Loucy (cell line): ENCODE results near the gene MFAP2.

Source experiments
- H2AFZ ChIP-seq: fragments of 200-600 bp; sonication (generic); 2 replicates; pipeline ENCODE4 v1.6.0; 2016; ENCODE audit warnings: antibody characterized with exemption, mild to moderate bottlenecking, low read length, moderate library complexity
- H3F3A ChIP-seq: fragments of 200-600 bp; 2 replicates; pipeline ENCODE4 v1.6.0; 2016; ENCODE audit warnings: antibody characterized with exemption, low read depth, mild to moderate bottlenecking
- H3K27me3 ChIP-seq: fragments of 200-600 bp; sonication (generic); 2 replicates; pipeline ENCODE4 v1.6.1; 2014; ENCODE audit warnings: low read length, mild to moderate bottlenecking; ENCODE audit not compliant: insufficient read depth, poor library complexity, severe bottlenecking
- H3K36me3 ChIP-seq: fragments of 200-600 bp; sonication (generic); 2 replicates; pipeline ENCODE4 v1.6.1; 2016; ENCODE audit warnings: low read length; ENCODE audit not compliant: insufficient read depth
- H3K4me1 ChIP-seq: fragments of 200-600 bp; sonication (generic); 2 replicates; pipeline ENCODE4 v1.5.1; 2014; ENCODE audit warnings: low read length, mild to moderate bottlenecking; ENCODE audit not compliant: insufficient read depth, poor library complexity, severe bottlenecking
- H3K4me2 ChIP-seq: fragments of 200-600 bp; sonication (generic); 2 replicates; pipeline ENCODE4 v1.6.0; 2014; ENCODE audit warnings: antibody characterized with exemption, low read length, low read depth, mild to moderate bottlenecking; ENCODE audit not compliant: poor library complexity, severe bottlenecking
- H3K4me3 ChIP-seq: fragments of 200-600 bp; sonication (generic); 2 replicates; pipeline ENCODE4 v1.5.1; 2014; ENCODE audit warnings: low read length, mild to moderate bottlenecking, mixed read lengths; ENCODE audit not compliant: poor library complexity, severe bottlenecking
- H3K79me2 ChIP-seq: fragments of 200-600 bp; sonication (generic); 2 replicates; pipeline ENCODE4 v1.6.1; 2014; ENCODE audit warnings: low read length; ENCODE audit not compliant: insufficient read depth
- H3K9ac ChIP-seq: fragments of 200-600 bp; sonication (generic); 2 replicates; pipeline ENCODE4 v1.6.0; 2014; ENCODE audit warnings: mild to moderate bottlenecking, low read depth, low read length, moderate library complexity; ENCODE audit not compliant: poor library complexity, severe bottlenecking
- H3K9me2 ChIP-seq: fragments of 200-600 bp; sonication (generic); replicated peaks from 2 replicates; pipeline ENCODE4 v1.6.1; 2016; ENCODE audit warnings: low read depth, low read length, mixed read lengths
- H3K9me3 ChIP-seq: fragments of 200-600 bp; sonication (generic); 2 replicates; pipeline ENCODE4 v1.6.1; 2014; ENCODE audit warnings: mild to moderate bottlenecking, antibody characterized with exemption, low read length, low read depth; ENCODE audit not compliant: insufficient read depth
- H4K20me1 ChIP-seq: fragments of 200-600 bp; sonication (generic); 2 replicates; pipeline ENCODE4 v1.6.0; 2014; ENCODE audit warnings: antibody characterized with exemption, low read length, mild to moderate bottlenecking; ENCODE audit not compliant: insufficient read depth, poor library complexity, severe bottlenecking
- CTCF ChIP-seq: fragments of 200-600 bp; sonication (generic); conservative IDR thresholded peaks from 2 replicates; pipeline ENCODE4 v1.5.1; 2014; ENCODE audit warnings: mild to moderate bottlenecking, antibody characterized with exemption, low read length
- EZH2phosphoT487 ChIP-seq: fragments of 200-600 bp; IDR thresholded peaks from 2 replicates; pipeline ENCODE4 v1.6.1; 2018; ENCODE audit warnings: antibody characterized with exemption, mild to moderate bottlenecking, moderate library complexity, borderline replicate concordance

Gene MFAP2

GRCh38 chr1:17012775-17013490, 32.5 kb upstream of the MFAP2 start:
- peaks cover 26% of the 10 kb centered on the region for H3K4me1 ChIP-seq
- no peak overlapping the region for H3K4me3 ChIP-seq
- peaks cover 12% of the 10 kb centered on the region for H4K20me1 ChIP-seq
- 0 out of 2 replicates have a peak, but pooled peaks cover 6% of the 10 kb centered on the region for H3K36me3 ChIP-seq
- H2AFZ ChIP-seq, result 0 out of 2 replicates have a peak overlapping the region, but pooled peaks have one; percentile 50
- H3K79me2 ChIP-seq, result peaks cover 35% of the 10 kb centered on the region
- no peaks in the 10 kb centered on the region for H3K27me3 ChIP-seq
- TF ChIP-seq EZH2phosphoT487, result no peak
- TF ChIP-seq CTCF, result no peak
- no peak overlapping the region for H3K9ac ChIP-seq
- H3K9me2 ChIP-seq, result no peaks in the 10 kb centered on the region
- H3K4me2 ChIP-seq, result no peak overlapping the region
- H3K9me3 ChIP-seq, result no peaks in the 10 kb centered on the region
- H3F3A ChIP-seq, result no peaks in the 10 kb centered on the region

- Histone ChIP-seq H3K9me3 (no peaks in the 10 kb centered on the region), H3K79me2 (peaks cover 38% of the 10 kb centered on the region), H3K9me2 (no peaks in the 10 kb centered on the region), H3K4me3 (peak within 1 kb of the TSS; percentile 80), H3K36me3 (no peaks in the 10 kb centered on the region), H3K4me1 (peaks cover 26% of the 10 kb centered on the region), H3K27me3 (no peaks in the 10 kb centered on the region), H3K4me2 (peak within 1 kb of the TSS; percentile 91), H2AFZ (peak within 1 kb of the TSS; percentile 97), H3K9ac (peak within 1 kb of the TSS; percentile 78), H4K20me1 (peaks cover 17% of the 10 kb centered on the region), H3F3A (no peaks in the 10 kb centered on the region)
- no peak for TF ChIP-seq CTCF
- TF ChIP-seq EZH2phosphoT487, result no peak
Observed at GRCh38 chr1:17011439-17012307, 31.3 kb upstream of the MFAP2 start, which contains the start of gene ATP13A2. Gene ATP13A2 (minus strand): TSS chr1:17011928. CDS start chr1:17011738, 190 bp downstream.

GRCh38 chr1:17011092-17011438, 30.6 kb upstream of the MFAP2 start:
- H3K4me3 ChIP-seq, result peak overlapping the region; percentile 80
- peaks cover 17% of the 10 kb centered on the region for H4K20me1 ChIP-seq
- no peaks in the 10 kb centered on the region for H3K27me3 ChIP-seq
- H3K4me1 ChIP-seq, result peaks cover 26% of the 10 kb centered on the region
- no peaks in the 10 kb centered on the region for H3K36me3 ChIP-seq
- no peaks in the 10 kb centered on the region for H3K9me3 ChIP-seq
- peak overlapping the region; percentile 91 for H3K4me2 ChIP-seq
- H2AFZ ChIP-seq, result peak overlapping the region; percentile 79
- no peaks in the 10 kb centered on the region for H3K9me2 ChIP-seq
- TF ChIP-seq CTCF (0 out of 2 replicates have a peak, but pooled peaks have one; percentile 8), EZH2phosphoT487 (no peak)
- H3K9ac ChIP-seq, result peak overlapping the region; percentile 78
- no peaks in the 10 kb centered on the region for H3F3A ChIP-seq
- H3K79me2 ChIP-seq, result peaks cover 38% of the 10 kb centered on the region
